Nucleus accumbens (tissue), 56 donors: ENCODE data around the gene PLCB1.
"Not testable (repeated sequence)": the region's sequence is repeated elsewhere in the genome, so short reads cannot be mapped to it uniquely, and the experiment has no call there.

Experiments used
- DNase-seq, 56 donors: peaks; one replicate each; lab custom pipeline; 2025; lab: John Stamatoyannopoulos, UW

PLCB1 gene

GRCh38 chr20:8154638-8155037 lies 22.6 kb downstream of the PLCB1 start:
- DNase-seq = no peak

- no peak for DNase-seq
Observed at GRCh38 chr20:8155229-8155628, 23.2 kb downstream of the PLCB1 start.

- DNase-seq = no peak
Observed at GRCh38 chr20:8155812-8156211, 23.7 kb downstream of the PLCB1 start.

- no peak for DNase-seq
Observed at GRCh38 chr20:8156235-8157079, 24.4 kb downstream of the PLCB1 start.

- not testable (repeated sequence) for DNase-seq
Observed at GRCh38 chr20:8159217-8159616, 27.2 kb downstream of the PLCB1 start.

- DNase-seq = no peak
Observed at GRCh38 chr20:8161264-8162071, 29.4 kb downstream of the PLCB1 start.

GRCh38 chr20:8162610-8163009 lies 30.5 kb downstream of the PLCB1 start:
- DNase-seq = no peak

- no peak for DNase-seq
Observed at GRCh38 chr20:8163543-8163942, 31.5 kb downstream of the PLCB1 start.

- no peak for DNase-seq
Observed at GRCh38 chr20:8166730-8167129, 34.7 kb downstream of the PLCB1 start.

GRCh38 chr20:8168785-8169288 lies 36.8 kb downstream of the PLCB1 start:
- DNase-seq = no peak

- no peak for DNase-seq
Observed at GRCh38 chr20:8170921-8171320, 38.9 kb downstream of the PLCB1 start.

- no peak for DNase-seq
Observed at GRCh38 chr20:8172191-8172590, 40.1 kb downstream of the PLCB1 start.

GRCh38 chr20:8175741-8176675 lies 43.9 kb downstream of the PLCB1 start:
- DNase-seq = no peak

- DNase-seq = no peak
Observed at GRCh38 chr20:8183526-8183925, 51.5 kb downstream of the PLCB1 start.

- DNase-seq = no peak
Observed at GRCh38 chr20:8187740-8188139, 55.7 kb downstream of the PLCB1 start.

GRCh38 chr20:8190043-8190880 lies 58.2 kb downstream of the PLCB1 start:
- DNase-seq = no peak

- DNase-seq = no peak
Observed at GRCh38 chr20:8194721-8195120, 62.7 kb downstream of the PLCB1 start.

- DNase-seq = no peak
Observed at GRCh38 chr20:8196096-8196495, 64.0 kb downstream of the PLCB1 start.

- no peak for DNase-seq
Observed at GRCh38 chr20:8200220-8200619, 68.2 kb downstream of the PLCB1 start.

GRCh38 chr20:8203366-8203765 lies 71.3 kb downstream of the PLCB1 start:
- DNase-seq = no peak
